Measurements from ENCODE around the gene NRM. TPM values are rescaled to one million over a fixed set of nuclear protein-coding genes. Genes with fewer than 3 reads are reported as not detected.

The NRM gene
- total RNA-seq, 2 experiments from 2014 or later = 33.1 to 33.9 TPM

DNA sequence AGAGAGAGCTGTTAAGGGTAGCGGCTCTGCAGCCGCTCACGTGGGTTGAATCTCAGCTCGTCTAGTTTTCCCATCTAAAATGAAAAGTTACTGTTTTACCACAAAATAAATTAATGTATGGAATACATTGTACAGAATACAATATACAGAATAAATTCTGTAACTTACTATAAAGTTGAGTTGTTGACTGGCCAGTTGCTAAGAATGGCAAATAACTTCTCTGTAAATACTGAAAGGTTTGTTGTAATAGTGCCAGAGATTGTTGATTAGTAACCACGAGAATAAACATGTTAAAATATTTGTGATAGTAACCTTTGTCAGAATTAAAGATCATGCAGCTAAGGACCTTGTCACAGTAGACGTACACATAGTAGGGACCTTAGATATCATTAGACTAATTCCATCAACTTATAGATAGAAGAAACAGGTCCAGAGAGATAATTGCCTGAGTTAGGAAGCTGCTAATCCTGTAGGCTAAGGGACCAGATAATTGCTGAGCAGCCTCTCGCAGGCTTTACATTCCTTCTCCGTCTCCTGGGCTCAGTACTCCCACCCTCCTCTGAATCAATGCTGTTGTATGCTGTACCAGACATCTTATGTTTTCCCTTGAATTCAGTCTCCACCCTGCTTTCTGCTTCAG lies 544 bp upstream of the NRM start:
- Mint-ChIP-seq H3K4me3 (peak overlapping the region; percentile 98), H3K4me1 (peaks cover 32% of the 10 kb centered on the region), H3K9me3 (no peaks in the 10 kb centered on the region), H3K27ac (no peak overlapping the region), H3K36me3 (peaks cover 4% of the 10 kb centered on the region), H3K27me3 (no peaks in the 10 kb centered on the region)
- POLR2A ChIA-PET = interaction anchor here (0.8 to 3.6 kb wide), 7 partner anchors 9 to 51 kb away, joined by 3 to 12 read pairs (median 4); partner anchors contain the start of genes FLOT1, MDC1 and TUBB
- DNase-seq (no peak), ATAC-seq (ENCODE audit: low read depth) (no peak)

DNA sequence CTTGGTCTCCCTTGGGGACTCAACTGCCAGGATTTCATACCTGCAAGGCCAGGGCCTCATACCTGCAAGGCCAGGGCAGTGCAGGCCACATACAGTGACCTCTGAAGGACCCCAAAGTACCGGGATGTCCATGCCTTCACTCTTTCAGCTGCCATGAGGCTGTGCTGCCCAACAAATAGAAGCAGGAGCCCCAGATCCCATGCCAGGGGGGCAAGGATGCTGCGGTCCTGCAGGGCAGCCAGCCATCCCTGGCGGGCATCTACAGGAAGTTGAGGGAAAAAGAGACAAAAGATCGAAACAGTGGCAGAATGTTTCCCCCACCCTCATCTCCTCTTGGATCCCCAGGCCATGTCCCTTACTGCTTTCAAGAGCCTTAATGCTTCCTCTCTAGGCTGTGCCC lies 799 bp downstream of the NRM start:
- POLR2A ChIA-PET = interaction anchor here (1.0 to 3.6 kb wide), 6 partner anchors 10 to 41 kb away, joined by 3 to 12 read pairs (median 5); partner anchors contain the start of gene MDC1
- H3K9me3 Mint-ChIP-seq = no peaks in the 10 kb centered on the region
- no peaks in the 10 kb centered on the region for H3K27me3 Mint-ChIP-seq
- DNase-seq = no peak
- peaks cover 35% of the 10 kb centered on the region for H3K4me1 Mint-ChIP-seq
- H3K4me3 Mint-ChIP-seq = peak overlapping the region; percentile 98
- H3K36me3 Mint-ChIP-seq = peaks cover 17% of the 10 kb centered on the region
- H3K27ac Mint-ChIP-seq = peak overlapping the region; percentile 80
- ATAC-seq (ENCODE audit: low read depth) = no peak

DNA sequence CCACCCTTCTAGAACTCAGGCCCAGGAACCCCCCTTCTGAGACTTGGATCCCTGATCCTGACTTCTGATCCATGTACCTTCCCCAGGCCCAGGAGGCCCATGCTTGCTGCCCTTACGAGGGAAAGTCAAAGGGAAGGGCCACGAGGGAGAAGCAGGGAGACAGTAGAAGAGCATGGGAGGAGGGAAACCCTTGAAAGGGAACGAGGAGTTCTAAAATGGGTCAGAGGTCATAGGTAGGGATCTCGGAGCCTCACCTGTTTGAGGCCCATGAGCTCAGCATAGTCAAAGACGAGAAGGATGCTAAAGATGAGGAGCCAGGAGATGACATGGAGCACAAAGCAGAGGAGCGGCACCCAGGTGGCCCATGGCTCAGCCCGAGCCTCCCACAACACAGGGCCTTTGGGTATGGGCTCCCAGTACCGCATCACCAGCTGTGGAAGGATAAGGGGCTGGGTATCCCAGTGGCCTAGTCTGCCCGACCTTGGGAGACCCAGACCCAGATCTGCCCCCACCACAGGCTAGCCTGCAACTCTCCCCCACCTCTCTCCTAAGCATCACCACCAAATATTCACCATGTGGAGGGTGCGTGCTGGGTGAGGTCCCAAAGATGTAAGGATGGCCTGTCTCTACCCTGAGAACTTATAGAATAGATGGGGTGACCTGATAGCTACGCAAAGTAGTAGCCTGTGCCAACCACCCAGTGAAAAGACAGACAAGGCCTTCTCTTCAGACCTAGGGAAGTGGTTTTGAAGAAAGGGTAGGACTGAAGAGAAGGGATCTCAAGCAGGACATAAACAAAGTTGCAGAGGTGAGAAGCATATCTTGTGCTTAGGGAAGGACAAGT lies 1.5 kb downstream of the NRM start:
- Mint-ChIP-seq H3K27ac (peak overlapping the region; percentile 66), H3K4me3 (peak overlapping the region; percentile 98), H3K27me3 (no peaks in the 10 kb centered on the region), H3K4me1 (peaks cover 36% of the 10 kb centered on the region), H3K9me3 (no peaks in the 10 kb centered on the region), H3K36me3 (peaks cover 18% of the 10 kb centered on the region)
- DNase-seq (no peak), ATAC-seq (ENCODE audit: low read depth) (no peak)
- POLR2A ChIA-PET = interaction anchor here (1.1 to 3.6 kb wide), 8 partner anchors 8 to 48 kb away, joined by 3 to 37 read pairs (median 6); partner anchors contain the start of gene MDC1

DNA sequence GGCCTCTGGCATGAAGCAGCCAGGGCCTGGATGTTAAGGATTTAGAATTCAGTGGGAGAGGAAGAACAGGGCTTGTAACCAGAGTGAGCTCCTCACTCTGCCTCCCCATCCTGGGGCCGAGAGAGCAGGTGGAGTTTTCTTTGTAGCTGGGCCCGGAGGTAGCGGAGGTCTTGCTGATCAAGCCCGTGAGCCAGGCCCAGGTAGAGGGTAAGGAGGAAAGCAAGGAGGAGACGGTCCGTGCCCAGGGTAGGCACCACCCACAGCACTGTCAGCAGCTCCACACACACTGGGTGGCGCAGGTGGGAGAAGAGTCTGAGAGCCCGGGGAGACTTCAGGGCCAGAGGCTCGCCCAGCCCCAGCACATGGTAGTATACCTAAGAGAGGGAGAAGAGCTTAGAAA lies 2.2 kb downstream of the NRM start:
- H3K4me3 Mint-ChIP-seq = peak overlapping the region; percentile 91
- POLR2A ChIA-PET = interaction anchor here (1.0 to 3.6 kb wide), 10 partner anchors 8 to 48 kb away, joined by 3 to 37 read pairs (median 6); partner anchors contain the start of genes MDC1 and TUBB
- DNase-seq (no peak), ATAC-seq (ENCODE audit: low read depth) (no peak)
- H3K36me3 Mint-ChIP-seq = peaks cover 25% of the 10 kb centered on the region
- no peaks in the 10 kb centered on the region for H3K9me3 Mint-ChIP-seq
- H3K27me3 Mint-ChIP-seq = no peaks in the 10 kb centered on the region
- H3K4me1 Mint-ChIP-seq = peaks cover 36% of the 10 kb centered on the region
- peak overlapping the region; percentile 99 for H3K27ac Mint-ChIP-seq

DNA sequence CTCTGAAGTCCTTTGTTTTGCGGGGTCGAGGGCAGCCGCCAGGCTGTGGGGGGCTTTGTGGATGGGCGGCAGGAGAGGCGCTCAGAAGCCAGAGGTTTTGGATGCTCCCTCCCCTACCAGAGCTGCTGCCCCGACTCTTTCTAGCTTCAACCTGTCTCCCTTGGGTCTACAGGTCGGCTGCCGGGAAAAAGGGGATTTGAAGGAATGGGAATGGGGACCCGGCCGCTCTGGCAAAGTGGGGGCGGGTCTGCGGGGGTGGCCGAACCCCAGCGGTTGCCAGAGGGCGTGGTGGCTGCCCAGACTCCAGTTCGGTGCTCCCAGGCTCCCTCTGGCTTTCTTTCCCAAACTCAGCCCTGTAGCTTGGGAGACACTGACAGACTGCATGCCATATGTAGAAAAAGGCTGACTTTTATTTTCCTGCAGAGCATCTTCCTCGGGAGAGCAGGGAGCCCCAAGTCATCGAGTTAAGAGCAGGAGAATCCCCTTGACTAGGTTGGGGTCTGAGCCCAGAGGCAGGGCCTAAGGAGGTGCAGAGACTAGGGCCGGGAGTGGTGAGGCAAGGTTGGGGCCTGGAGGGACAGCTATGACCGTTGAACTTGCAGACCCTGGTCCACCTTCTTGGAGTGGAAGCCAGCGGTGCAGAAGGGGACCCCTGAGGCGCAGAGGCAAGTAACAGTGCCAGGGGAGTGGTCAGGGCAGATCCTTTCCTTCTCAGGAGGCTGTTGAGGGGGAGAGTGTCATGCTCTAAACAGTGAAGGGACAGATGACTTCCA lies 2.9 kb downstream of the NRM start:
- POLR2A ChIA-PET = interaction anchor here (0.8 to 3.0 kb wide), 11 partner anchors 9 to 73 kb away, joined by 3 to 37 read pairs (median 5); partner anchors contain the start of genes MDC1 and TUBB
- Mint-ChIP-seq H3K4me3 (peak overlapping the region; percentile 91), H3K4me1 (peaks cover 36% of the 10 kb centered on the region), H3K27ac (peak overlapping the region; percentile 99), H3K36me3 (peaks cover 32% of the 10 kb centered on the region), H3K27me3 (no peaks in the 10 kb centered on the region), H3K9me3 (no peaks in the 10 kb centered on the region)
- ATAC-seq (ENCODE audit: low read depth) (no peak), DNase-seq (no peak)

DNA sequence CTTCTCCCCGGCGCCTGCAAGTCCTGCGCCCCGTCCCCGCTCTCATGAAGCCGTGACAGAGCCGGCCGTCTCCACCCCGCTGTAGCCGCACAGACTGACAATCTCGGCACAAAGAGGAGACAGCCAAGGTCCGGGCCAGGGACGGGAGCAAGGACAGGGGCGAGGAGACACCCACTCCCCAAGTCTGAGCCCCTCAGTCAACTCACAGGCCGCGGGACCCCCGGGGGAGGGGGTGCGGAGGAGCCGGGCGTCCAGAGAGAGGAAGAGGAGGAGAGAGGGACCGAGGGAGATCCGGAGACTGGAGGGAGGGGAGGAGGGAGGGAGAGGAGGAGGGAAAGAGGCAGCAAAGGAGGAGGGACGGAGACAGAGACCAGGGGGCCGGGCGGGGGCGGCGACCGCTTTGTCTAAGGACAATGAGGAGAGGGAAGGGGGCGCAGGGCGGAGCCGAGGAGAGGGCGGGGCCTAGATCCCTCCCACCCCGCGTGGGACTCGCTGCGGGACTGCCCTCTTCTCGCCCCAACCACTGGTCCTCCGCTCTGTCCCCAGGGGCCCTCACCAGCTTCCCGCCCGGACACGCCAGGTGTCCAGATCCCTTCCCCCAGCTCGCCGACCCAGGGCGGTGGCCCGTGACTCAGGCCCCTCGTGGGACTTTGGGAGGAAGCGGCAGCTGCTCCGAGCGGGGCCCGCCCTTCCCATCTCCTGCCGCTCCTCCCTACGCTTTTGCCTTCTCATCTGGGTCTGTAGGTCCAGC lies 3.7 kb downstream of the NRM start:
- DNase-seq (peak; percentile 83), ATAC-seq (ENCODE audit: low read depth) (peak; percentile 18)
- Mint-ChIP-seq H3K9me3 (no peaks in the 10 kb centered on the region), H3K4me3 (peak overlapping the region; percentile 91), H3K4me1 (peaks cover 36% of the 10 kb centered on the region), H3K27ac (peak overlapping the region; percentile 99), H3K36me3 (peaks cover 38% of the 10 kb centered on the region), H3K27me3 (no peaks in the 10 kb centered on the region)
- POLR2A ChIA-PET = interaction anchor here (0.8 to 3.0 kb wide), 9 partner anchors 8 to 72 kb away, joined by 3 to 37 read pairs (median 6); partner anchors contain the start of genes MDC1 and TUBB

DNA sequence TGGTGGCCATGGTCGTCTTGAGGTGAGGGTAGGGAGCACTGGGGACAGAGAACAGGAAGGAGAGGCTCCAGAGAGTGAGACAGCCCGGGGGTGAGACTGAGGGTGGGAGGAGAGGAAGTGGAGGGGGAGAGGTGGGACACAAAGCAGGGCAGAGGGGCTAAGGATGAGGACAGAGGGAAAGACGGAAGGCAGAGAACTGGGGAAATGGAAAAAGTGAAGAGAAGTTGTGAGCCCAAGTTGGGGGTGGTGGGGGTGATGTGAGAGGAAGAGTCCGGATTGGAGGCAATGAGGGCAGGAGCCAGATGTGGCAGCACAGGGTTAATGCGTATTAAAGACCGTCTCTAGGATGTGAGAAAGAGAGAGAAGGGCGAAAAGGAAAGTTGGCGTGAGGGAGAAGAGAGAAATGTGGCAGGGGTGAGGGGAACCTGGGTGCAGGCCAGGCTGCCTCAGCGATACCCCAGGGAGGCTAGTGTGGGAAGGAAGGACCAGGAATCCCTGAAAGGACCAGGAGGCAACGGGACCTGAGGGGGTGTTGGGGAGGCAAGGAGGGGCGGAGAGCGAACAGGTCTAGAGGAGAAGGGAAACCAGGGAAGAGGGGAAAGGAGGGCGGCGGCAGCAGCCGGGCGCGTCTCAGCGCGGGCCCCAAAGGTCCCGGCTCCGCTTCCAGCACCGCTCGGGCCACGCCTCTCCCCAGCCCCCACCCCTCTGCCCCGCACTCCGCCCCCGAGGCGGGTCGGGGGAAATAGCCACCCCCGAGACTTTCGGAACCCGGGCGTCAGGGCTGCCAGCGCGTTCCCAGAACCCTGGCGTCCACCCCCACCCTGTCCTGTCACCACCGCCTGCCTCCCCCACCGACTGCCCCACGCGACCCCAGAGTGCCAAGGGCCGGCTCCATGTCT lies 4.5 kb downstream of the NRM start, which contains the start of gene PPP1R18:
TSS of gene PPP1R18 (minus strand) at position 637 of the 899 bp plus-strand sequence. CDS start at position 10, 627 bp downstream.
- Mint-ChIP-seq H3K27ac (peak within 1 kb of the TSS; percentile 99), H3K4me1 (peaks cover 35% of the 10 kb centered on the region), H3K36me3 (peaks cover 45% of the 10 kb centered on the region), H3K9me3 (no peaks in the 10 kb centered on the region), H3K27me3 (no peaks in the 10 kb centered on the region), H3K4me3 (peak within 1 kb of the TSS; percentile 91)
- ATAC-seq (ENCODE audit: low read depth) = peak; percentile 29
- DNase-seq = peak; percentile 87
- POLR2A ChIA-PET = interaction anchor here (1.0 to 16.6 kb wide), 7 partner anchors 13 to 71 kb away, joined by 4 to 512 read pairs (median 13); partner anchors contain the start of genes DHX16, MDC1, MRPS18B and PPP1R10

DNA sequence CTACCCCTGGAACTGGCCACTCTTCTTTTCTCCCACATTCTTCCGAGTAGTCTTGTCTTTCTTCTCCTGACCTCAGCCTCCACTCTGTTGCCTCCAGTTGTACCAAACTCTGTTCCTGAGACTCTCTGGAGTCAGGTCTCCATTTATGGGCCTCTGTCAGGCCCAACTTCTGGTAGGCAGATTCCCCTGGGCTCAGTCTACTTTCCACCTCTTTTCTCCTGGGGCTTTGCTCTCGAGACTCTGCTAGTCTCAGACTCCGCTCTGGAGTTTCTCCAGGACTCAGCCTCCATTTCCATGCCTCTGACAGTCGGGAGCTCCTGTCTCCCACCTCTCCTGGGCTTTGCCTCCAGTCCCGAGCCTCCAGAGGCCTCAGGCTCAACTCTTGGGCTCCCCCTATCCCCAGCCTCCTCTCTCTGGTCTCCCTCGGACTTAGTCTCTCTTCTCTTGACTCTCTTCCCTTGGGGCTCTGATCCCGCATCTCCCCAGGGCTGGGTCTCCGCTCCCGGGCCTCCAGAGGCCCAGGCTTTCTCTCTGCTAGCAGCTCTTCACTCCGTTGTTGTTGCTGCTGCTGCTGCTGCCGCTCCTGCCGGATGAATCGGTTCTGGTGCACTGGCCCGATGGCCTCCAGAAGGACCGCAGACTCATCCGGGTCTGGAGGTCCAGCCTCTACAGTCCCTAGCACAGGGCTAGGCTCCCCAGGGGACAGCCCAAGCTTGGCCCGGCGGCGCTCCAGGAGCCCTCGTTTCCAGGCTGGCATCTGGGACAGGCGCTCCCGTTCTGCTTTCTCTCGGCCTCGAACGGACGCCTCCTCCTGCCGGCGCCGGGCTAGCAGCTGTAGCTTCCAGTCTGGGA lies 5.4 kb downstream of the NRM start:
- DNase-seq (peak; percentile 60), ATAC-seq (ENCODE audit: low read depth) (no peak)
- Mint-ChIP-seq H3K36me3 (peaks cover 54% of the 10 kb centered on the region), H3K4me3 (peak overlapping the region; percentile 91), H3K9me3 (no peaks in the 10 kb centered on the region), H3K4me1 (peaks cover 34% of the 10 kb centered on the region), H3K27ac (peak overlapping the region; percentile 99), H3K27me3 (no peaks in the 10 kb centered on the region)
- POLR2A ChIA-PET = interaction anchor here (0.6 to 16.6 kb wide), 11 partner anchors 9 to 70 kb away, joined by 3 to 512 read pairs (median 6); partner anchors contain the start of genes DHX16, FLOT1, IER3 and MDC1

DNA sequence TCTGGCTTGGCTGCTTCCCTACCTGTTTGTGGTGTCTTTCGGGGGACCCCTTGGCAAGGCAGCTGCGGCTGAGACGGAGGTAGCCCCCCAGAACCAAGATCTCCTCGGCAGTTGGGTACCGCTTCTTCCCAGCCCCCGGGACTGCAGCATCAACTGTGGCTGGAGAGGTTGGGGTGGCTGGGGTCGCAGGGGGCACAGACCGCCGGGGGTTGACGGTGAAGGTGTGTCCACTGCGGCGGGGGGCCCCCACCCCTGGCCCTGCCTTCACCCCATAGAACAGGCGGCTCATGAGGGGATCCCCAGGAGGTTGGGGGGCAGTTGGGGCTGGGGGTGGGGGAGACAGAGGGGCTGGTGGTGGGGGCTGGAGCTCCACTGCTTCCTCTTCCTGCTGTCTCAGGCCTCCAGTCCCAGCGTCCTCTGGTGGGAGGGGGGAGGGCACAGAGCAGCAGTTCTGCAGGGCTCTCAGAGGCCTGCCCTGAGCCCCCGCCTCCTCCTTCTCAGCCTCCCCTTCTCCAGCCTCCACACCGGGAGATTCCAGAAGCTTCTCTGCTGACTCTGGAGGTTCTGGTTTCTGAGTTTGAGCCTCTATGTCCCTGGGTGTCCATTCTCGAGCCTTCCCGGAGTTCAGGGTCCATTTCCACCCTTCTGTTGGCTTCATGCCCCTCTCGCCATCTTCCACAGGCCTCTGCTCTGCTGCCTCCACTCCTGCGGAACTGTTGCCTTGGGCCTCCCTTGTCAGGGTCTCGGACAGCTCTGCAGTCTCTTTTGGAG lies 6.2 kb downstream of the NRM start:
- DNase-seq (peak; percentile 68), ATAC-seq (ENCODE audit: low read depth) (peak; percentile 10)
- Mint-ChIP-seq H3K4me3 (peak overlapping the region; percentile 91), H3K36me3 (peaks cover 62% of the 10 kb centered on the region), H3K9me3 (no peaks in the 10 kb centered on the region), H3K27me3 (no peaks in the 10 kb centered on the region), H3K4me1 (peaks cover 31% of the 10 kb centered on the region), H3K27ac (peak overlapping the region; percentile 99)
- POLR2A ChIA-PET = interaction anchor here (0.6 to 16.6 kb wide), 14 partner anchors 9 to 69 kb away, joined by 3 to 512 read pairs (median 6); partner anchors contain the start of genes DHX16, FLOT1, IER3 and MDC1

DNA sequence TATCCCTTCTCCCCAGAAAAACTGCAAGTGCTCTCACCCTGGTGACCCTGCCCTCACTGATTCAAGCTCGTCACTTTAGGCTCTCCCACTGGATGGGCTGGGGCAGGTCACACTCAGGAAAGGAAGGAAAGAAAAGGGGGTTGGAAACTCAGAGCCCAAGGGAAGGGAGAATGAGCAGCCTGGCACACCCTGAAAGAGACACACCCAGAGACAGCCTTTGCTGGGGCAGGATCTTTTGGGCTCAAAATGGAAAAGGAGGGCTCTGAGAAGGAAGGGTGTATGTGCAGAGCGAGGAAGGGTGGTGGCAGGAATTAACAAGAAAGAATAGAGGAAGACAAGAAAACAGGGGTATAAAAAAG lies 6.8 kb downstream of the NRM start:
- Mint-ChIP-seq H3K36me3 (peaks cover 66% of the 10 kb centered on the region), H3K4me1 (peaks cover 29% of the 10 kb centered on the region), H3K27ac (peak overlapping the region; percentile 99), H3K4me3 (peak overlapping the region; percentile 91), H3K9me3 (no peaks in the 10 kb centered on the region), H3K27me3 (no peaks in the 10 kb centered on the region)
- ATAC-seq (ENCODE audit: low read depth) = no peak
- POLR2A ChIA-PET = interaction anchor here (0.7 to 16.6 kb wide), 13 partner anchors 8 to 69 kb away, joined by 3 to 512 read pairs (median 6); partner anchors contain the start of genes DHX16, IER3, MDC1 and MRPS18B
- no peak for DNase-seq
